GM23338 (cell line): ENCODE measurements around the gene TLX3. TPM values are rescaled to one million over a fixed set of nuclear protein-coding genes. Genes with fewer than 3 reads are reported as not detected.
A peak's percentile ranks its signal among the peaks of the same experiment; 100 is the strongest.

Experiments used
- ATAC-seq: fragments of 200-7000 bp; cut with Tn5 transposase; 3 replicates; pipeline ENCODE4 v1.9.1; 2020
- DNase-seq: peaks from one replicate; pipeline ENCODE4 v3.0.0-alpha.2; 2015; ENCODE audit warnings: low spot score
- H2AFZ ChIP-seq: fragments of 200-600 bp; sonication (generic); 2 replicates; pipeline ENCODE4 v1.8.0; 2016; ENCODE audit warnings: antibody characterized with exemption, mild to moderate bottlenecking, moderate library complexity
- H3F3A ChIP-seq: fragments of 200-600 bp; sonication (generic); replicated peaks from 2 replicates; pipeline ENCODE4 v1.8.0; 2017; ENCODE audit warnings: antibody characterized with exemption, mixed run types, low read depth
- H3K27ac ChIP-seq: fragments of 200-600 bp; sonication (generic); 2 replicates; pipeline ENCODE4 v1.6.1; 2016; ENCODE audit warnings: low read depth
- H3K27me3 ChIP-seq: fragments of 200-600 bp; sonication (generic); 2 replicates; pipeline ENCODE4 v1.8.0; 2016; ENCODE audit warnings: mild to moderate bottlenecking, mixed run types, moderate library complexity; ENCODE audit not compliant: insufficient read depth
- H3K36me3 ChIP-seq: fragments of 200-600 bp; sonication (generic); 2 replicates; pipeline ENCODE4 v1.8.0; 2016; ENCODE audit warnings: mild to moderate bottlenecking; ENCODE audit not compliant: insufficient read depth
- H3K4me1 ChIP-seq: fragments of 200-600 bp; sonication (generic); 2 replicates; pipeline ENCODE4 v1.8.0; 2016; ENCODE audit warnings: mild to moderate bottlenecking, moderate library complexity; ENCODE audit not compliant: insufficient read depth
- H3K4me2 ChIP-seq: fragments of 200-600 bp; sonication (generic); 2 replicates; pipeline ENCODE4 v1.7.1; 2017; ENCODE audit warnings: mixed run types
- H3K4me3 ChIP-seq: fragments of 200-600 bp; sonication (generic); 2 replicates; pipeline ENCODE4 v1.6.1; 2016; ENCODE audit warnings: mixed run types
- H3K79me2 ChIP-seq: fragments of 200-600 bp; sonication (generic); replicated peaks from 2 replicates; pipeline ENCODE4 v1.8.0; 2017; ENCODE audit warnings: mild to moderate bottlenecking; ENCODE audit not compliant: insufficient read depth
- H3K9me2 ChIP-seq: fragments of 200-600 bp; sonication (generic); 2 replicates; pipeline ENCODE4 v1.8.0; 2017; ENCODE audit not compliant: insufficient read depth
- H4K20me1 ChIP-seq: fragments of 200-600 bp; sonication (generic); replicated peaks from 2 replicates; pipeline ENCODE4 v1.8.0; 2017; ENCODE audit warnings: mild to moderate bottlenecking; ENCODE audit not compliant: insufficient read depth
- H3K27ac Mint-ChIP-seq: 2 replicates; pipeline ENCODE4 v1.8.0; 2020; ENCODE audit warnings: inconsistent platforms, mild to moderate bottlenecking, moderate library complexity, mixed read lengths
- H3K27me3 Mint-ChIP-seq: 3 replicates; pipeline ENCODE4 v1.8.0; 2022; ENCODE audit warnings: low read depth, mild to moderate bottlenecking, moderate library complexity, mixed read lengths, inconsistent platforms; ENCODE audit not compliant: insufficient read depth, poor library complexity
- H3K36me3 Mint-ChIP-seq: 3 replicates; pipeline ENCODE4 v1.8.0; 2021; ENCODE audit warnings: low read depth, mild to moderate bottlenecking, inconsistent platforms, moderate library complexity, mixed read lengths
- H3K4me1 Mint-ChIP-seq: 3 replicates; pipeline ENCODE4 v1.8.0; 2020; ENCODE audit warnings: mild to moderate bottlenecking, inconsistent platforms, mixed read lengths
- H3K4me3 Mint-ChIP-seq: 3 replicates; pipeline ENCODE4 v1.8.0; 2021; ENCODE audit warnings: moderate library complexity, mild to moderate bottlenecking, inconsistent platforms, mixed read lengths
- H3K9me3 Mint-ChIP-seq: 3 replicates; pipeline ENCODE4 v1.8.0; 2020; ENCODE audit warnings: moderate library complexity, mild to moderate bottlenecking, inconsistent platforms, mixed read lengths
- CREB1 ChIP-seq: fragments of 250-450 bp; sonication (Bioruptor Pico); IDR thresholded peaks from 2 replicates; pipeline ENCODE4 v1.5.0; 2020; ENCODE audit warnings: low read depth, mild to moderate bottlenecking, moderate library complexity
- CTCF ChIP-seq, 2 experiments: fragments of 200-600 bp in 1 of 2; sonication (generic) in 1 of 2; conservative IDR thresholded peaks; 2 replicates each; pipeline versions ENCODE4 v1.5.1 to v1.6.1; 2016 to 2017; ENCODE audit warnings: antibody characterized with exemption in 2 of 2, low read depth in 2 of 2, mild to moderate bottlenecking in 2 of 2, moderate library complexity in 1 of 2
- EZH2 ChIP-seq: fragments of 200-600 bp; sonication (generic); IDR thresholded peaks from one replicate; pipeline ENCODE4 v1.8.0; 2017; ENCODE audit warnings: antibody characterized with exemption, mild to moderate bottlenecking, low read depth; ENCODE audit not compliant: unreplicated experiment
- EZH2phosphoT487 ChIP-seq: fragments of 200-600 bp; sonication (generic); IDR thresholded peaks from one replicate; pipeline ENCODE4 v1.8.1; 2018; ENCODE audit warnings: antibody characterized with exemption; ENCODE audit not compliant: unreplicated experiment
- JUNB ChIP-seq: IDR thresholded peaks from one replicate; pipeline ENCODE4 v1.6.1; 2016; ENCODE audit warnings: antibody characterized with exemption; ENCODE audit not compliant: unreplicated experiment
- NANOG ChIP-seq: IDR thresholded peaks from 2 replicates; pipeline ENCODE4 v1.6.1; 2016; ENCODE audit warnings: antibody characterized with exemption, borderline replicate concordance
- STAT1 ChIP-seq: IDR thresholded peaks from one replicate; pipeline ENCODE4 v1.6.1; 2016; ENCODE audit warnings: antibody characterized with exemption; ENCODE audit not compliant: unreplicated experiment
- ZNF114 ChIP-seq: fragments of 250-450 bp; sonication (Bioruptor Pico); IDR thresholded peaks from 2 replicates; pipeline ENCODE4 v1.5.0; 2020; ENCODE audit warnings: mild to moderate bottlenecking, moderate library complexity
- ZNF331 ChIP-seq: fragments of 250-450 bp; sonication (Bioruptor Pico); IDR thresholded peaks from 2 replicates; pipeline ENCODE4 v1.5.0; 2020; ENCODE audit warnings: low read depth, mild to moderate bottlenecking, moderate library complexity
- ZNF462 ChIP-seq: fragments of 250-450 bp; sonication (Bioruptor Pico); IDR thresholded peaks from 2 replicates; pipeline ENCODE4 v1.5.0; 2020; ENCODE audit warnings: mild to moderate bottlenecking, moderate library complexity
- polyA plus RNA-seq: library from polyadenylated mRNA; unstranded; fragments of >200 nt; fragmentation: Nextera tagmentation; extraction: Ambion mirVana; gene quantifications from 2 replicates; pipeline ENCODE4 v1.2.1, GENCODE V29; 2016
- total RNA-seq: library from RNA; depleted of rRNA; stranded (reverse); fragments of >200 nt; shearing (Covaris generic); gene quantifications from 2 replicates; pipeline ENCODE4 v1.2.3, GENCODE V29; 2014

Gene TLX3
- total and polyA plus RNA-seq, 2 experiments from 2014 or later: 0.83 TPM; not detected in 1

GRCh38 chr5:171309276-171310211 is 496 bp downstream of the TLX3 start:
- no peaks in the 10 kb centered on the region for H3K9me2 ChIP-seq
- H3K4me1 ChIP-seq: peaks cover 33% of the 10 kb centered on the region
- H3K4me3 ChIP-seq: peak overlapping the region; percentile 48
- H4K20me1 ChIP-seq: peaks cover 20% of the 10 kb centered on the region
- no peak overlapping the region; the same call in 1 of the 2 replicates for H2AFZ ChIP-seq
- peaks cover 37% of the 10 kb centered on the region for H3K4me1 Mint-ChIP-seq
- no peak overlapping the region for H3K27ac Mint-ChIP-seq
- no peaks in the 10 kb centered on the region for H3K36me3 ChIP-seq
- peaks cover 100% of the 10 kb centered on the region for H3K27me3 ChIP-seq
- H3K27ac ChIP-seq: no peak overlapping the region
- DNase-seq (no peak), ATAC-seq (peak; percentile 7)
- no peaks in the 10 kb centered on the region; the same call in 2 of the 3 replicates for H3K36me3 Mint-ChIP-seq
- H3K79me2 ChIP-seq: no peaks in the 10 kb centered on the region
- H3K27me3 Mint-ChIP-seq: peaks cover 96% of the 10 kb centered on the region
- peaks cover 8% of the 10 kb centered on the region for H3K9me3 Mint-ChIP-seq
- TF ChIP-seq ZNF114 (CRISPR knock-in tag) (no peak), CTCF (conservative IDR thresholded peaks at IDR 0.05; ENCODE audit: low read depth in 2 of 2) (no peak), ZNF462 (no peak), JUNB (no peak), NANOG (no peak), CREB1 (CRISPR knock-in tag) (no peak), ZNF331 (no peak), EZH2 (peak; percentile 72), EZH2phosphoT487 (peak; percentile 84), STAT1 (no peak)
- H3F3A ChIP-seq: no peaks in the 10 kb centered on the region; the same call in 1 of the 2 replicates
- H3K4me3 Mint-ChIP-seq: peak overlapping the region; percentile 65
- peak overlapping the region; percentile 76 for H3K4me2 ChIP-seq
